ENCODE results near the gene CETP. TPM values are rescaled to one million over a fixed set of nuclear protein-coding genes. Genes with fewer than 3 reads are reported as not detected.

The CETP gene
- polyA plus RNA-seq, 1 donor (not counting 4 experiments of a cell fraction or from before 2014, with no cell fraction given): not detected

DNA sequence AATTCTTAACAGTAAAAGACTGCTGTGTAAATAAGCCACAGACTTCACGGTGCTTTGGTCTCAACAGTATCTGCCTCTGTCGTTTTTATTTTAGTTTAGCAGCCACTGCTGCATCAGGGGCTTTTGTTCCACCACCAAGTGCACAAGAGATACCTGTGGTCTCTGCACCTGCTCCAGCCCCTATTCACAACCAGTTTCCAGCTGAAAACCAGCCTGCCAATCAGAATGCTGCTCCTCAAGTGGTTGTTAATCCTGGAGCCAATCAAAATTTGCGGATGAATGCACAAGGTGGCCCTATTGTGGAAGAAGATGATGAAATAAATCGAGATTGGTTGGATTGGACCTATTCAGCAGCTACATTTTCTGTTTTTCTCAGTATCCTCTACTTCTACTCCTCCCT is 21.9 kb upstream of the CETP start:
- H2AFZ ChIP-seq (ENCODE audit: control insufficient read depth, low read length): no peak overlapping the region
- no peaks in the 10 kb centered on the region for H3K9me1 ChIP-seq (ENCODE audit: control insufficient read depth, extremely low read depth, insufficient read depth, low read length)
- H3K9me3 ChIP-seq (ENCODE audit: control insufficient read depth, low read depth, low read length): no peaks in the 10 kb centered on the region
- H3K9ac ChIP-seq (ENCODE audit: control insufficient read depth, extremely low read depth, insufficient read depth, low read length): no peak overlapping the region
- no peak overlapping the region for H3K4me2 ChIP-seq (ENCODE audit: control insufficient read depth, extremely low read depth, insufficient read depth, low read depth, low read length)
- H3K36me3 ChIP-seq (ENCODE audit: control insufficient read depth in 2 of 2, extremely low read depth in 1 of 2, insufficient read depth in 2 of 2, low read length in 2 of 2): peaks cover 42 to 82% of the 10 kb centered on the region in 2 experiments
- H3K4me1 ChIP-seq (ENCODE audit: control insufficient read depth, extremely low read depth, insufficient read depth, low read length): peaks cover 8% of the 10 kb centered on the region
- no peak overlapping the region for H3K27ac ChIP-seq (ENCODE audit: control insufficient read depth, insufficient read depth, low read length)
- no peak for TF ChIP-seq EZH2 (IDR thresholded peaks at IDR 0.05; ENCODE audit: low read length)
- no peak for DNase-seq (ENCODE audit: low read depth, low spot score)
- H3K4me3 ChIP-seq (ENCODE audit: control insufficient read depth in 2 of 3, extremely low read depth in 1 of 3, insufficient read depth in 2 of 3, low read depth in 1 of 3, low read length in 3 of 3): no peak overlapping the region
- no peak for FAIRE-seq
- H3K79me2 ChIP-seq (ENCODE audit: control insufficient read depth, insufficient read depth, low read length): peaks cover 11% of the 10 kb centered on the region
- H3K27me3 ChIP-seq (ENCODE audit: control insufficient read depth, extremely low read depth, insufficient read depth, low read length): no peaks in the 10 kb centered on the region
- H4K20me1 ChIP-seq (ENCODE audit: control insufficient read depth, extremely low read depth, insufficient read depth, low read length): peaks cover 34% of the 10 kb centered on the region
- dilution Hi-C loops (cut with MboI; ENCODE audit: extremely low pct_ligation_motif_present, low sequenced_read_pairs): no loop called here

DNA sequence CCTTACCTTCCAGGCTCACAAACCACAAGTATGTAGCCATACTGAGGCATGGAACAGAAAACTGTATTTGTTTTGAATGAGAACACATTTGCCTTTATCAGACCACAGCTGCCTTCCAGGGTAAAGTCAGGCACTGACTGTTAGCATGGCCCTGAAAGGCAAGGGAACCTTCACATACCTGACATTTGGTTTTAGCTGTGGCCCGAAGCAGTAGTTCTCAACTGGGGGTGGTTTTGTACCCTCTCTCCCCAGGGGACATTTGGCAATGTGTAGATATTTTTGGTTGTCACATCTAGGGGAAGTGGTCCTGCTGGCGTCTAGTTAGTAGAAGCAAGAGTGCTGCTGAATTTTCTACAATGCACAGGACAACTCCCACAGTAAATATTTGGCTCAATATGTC is 20.7 kb upstream of the CETP start:
- DNase-seq (ENCODE audit: low read depth, low spot score) (no peak), FAIRE-seq (no peak)
- Histone ChIP-seq H3K9me1 (ENCODE audit: control insufficient read depth, extremely low read depth, insufficient read depth, low read length) (no peaks in the 10 kb centered on the region), H2AFZ (ENCODE audit: control insufficient read depth, low read length) (no peak overlapping the region), H3K4me3 (ENCODE audit: control insufficient read depth in 2 of 3, extremely low read depth in 1 of 3, insufficient read depth in 2 of 3, low read depth in 1 of 3, low read length in 3 of 3) (no peak overlapping the region), H3K27ac (ENCODE audit: control insufficient read depth, insufficient read depth, low read length) (no peak overlapping the region), H3K36me3 (ENCODE audit: control insufficient read depth in 2 of 2, extremely low read depth in 1 of 2, insufficient read depth in 2 of 2, low read length in 2 of 2) (peaks cover 40 to 80% of the 10 kb centered on the region in 2 experiments), H3K4me2 (ENCODE audit: control insufficient read depth, extremely low read depth, insufficient read depth, low read depth, low read length) (no peak overlapping the region), H4K20me1 (ENCODE audit: control insufficient read depth, extremely low read depth, insufficient read depth, low read length) (peaks cover 30% of the 10 kb centered on the region), H3K9ac (ENCODE audit: control insufficient read depth, extremely low read depth, insufficient read depth, low read length) (no peak overlapping the region), H3K79me2 (ENCODE audit: control insufficient read depth, insufficient read depth, low read length) (peaks cover 3% of the 10 kb centered on the region), H3K9me3 (ENCODE audit: control insufficient read depth, low read depth, low read length) (no peaks in the 10 kb centered on the region), H3K27me3 (ENCODE audit: control insufficient read depth, extremely low read depth, insufficient read depth, low read length) (no peaks in the 10 kb centered on the region), H3K4me1 (ENCODE audit: control insufficient read depth, extremely low read depth, insufficient read depth, low read length) (no peaks in the 10 kb centered on the region)
- TF ChIP-seq, protein P1, sequence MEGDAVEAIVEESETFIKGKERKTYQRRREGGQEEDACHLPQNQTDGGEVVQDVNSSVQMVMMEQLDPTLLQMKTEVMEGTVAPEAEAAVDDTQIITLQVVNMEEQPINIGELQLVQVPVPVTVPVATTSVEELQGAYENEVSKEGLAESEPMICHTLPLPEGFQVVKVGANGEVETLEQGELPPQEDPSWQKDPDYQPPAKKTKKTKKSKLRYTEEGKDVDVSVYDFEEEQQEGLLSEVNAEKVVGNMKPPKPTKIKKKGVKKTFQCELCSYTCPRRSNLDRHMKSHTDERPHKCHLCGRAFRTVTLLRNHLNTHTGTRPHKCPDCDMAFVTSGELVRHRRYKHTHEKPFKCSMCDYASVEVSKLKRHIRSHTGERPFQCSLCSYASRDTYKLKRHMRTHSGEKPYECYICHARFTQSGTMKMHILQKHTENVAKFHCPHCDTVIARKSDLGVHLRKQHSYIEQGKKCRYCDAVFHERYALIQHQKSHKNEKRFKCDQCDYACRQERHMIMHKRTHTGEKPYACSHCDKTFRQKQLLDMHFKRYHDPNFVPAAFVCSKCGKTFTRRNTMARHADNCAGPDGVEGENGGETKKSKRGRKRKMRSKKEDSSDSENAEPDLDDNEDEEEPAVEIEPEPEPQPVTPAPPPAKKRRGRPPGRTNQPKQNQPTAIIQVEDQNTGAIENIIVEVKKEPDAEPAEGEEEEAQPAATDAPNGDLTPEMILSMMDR (optimal IDR thresholded peaks at IDR 0.05 in 1 of 3, IDR thresholded peaks at IDR 0.05 in 1 of 3, conservative IDR thresholded peaks at IDR 0.05 in 1 of 3; ENCODE audit: extremely low read depth in 1 of 3, insufficient read depth in 2 of 3, low read length in 3 of 3): no peak
- no peak for TF ChIP-seq EZH2 (IDR thresholded peaks at IDR 0.05; ENCODE audit: low read length)
- dilution Hi-C loops (cut with MboI; ENCODE audit: extremely low pct_ligation_motif_present, low sequenced_read_pairs): no loop called here

DNA sequence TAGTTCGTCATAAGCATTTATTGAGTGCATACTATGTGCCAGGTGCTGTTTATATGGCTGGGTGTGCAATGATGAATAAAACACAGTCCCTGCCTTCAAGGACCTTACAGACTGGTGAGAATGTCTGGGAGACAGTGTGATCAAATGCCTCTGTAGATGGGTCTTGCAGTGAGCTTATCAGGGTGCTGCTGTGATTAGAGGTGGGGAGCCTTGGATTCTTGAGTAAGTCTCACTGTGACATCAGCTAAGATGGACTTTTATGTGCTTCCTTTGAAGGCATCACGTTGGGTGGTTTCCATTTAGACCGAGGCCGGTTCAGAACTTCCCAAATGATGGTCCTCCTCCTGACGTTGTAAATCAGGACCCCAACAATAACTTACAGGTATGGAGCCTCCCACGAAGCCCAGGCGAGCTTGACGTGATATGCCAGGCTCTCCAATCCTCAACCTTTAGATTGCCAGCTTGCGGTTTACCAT is 19.9 kb upstream of the CETP start:
- dilution Hi-C loops (cut with MboI; ENCODE audit: extremely low pct_ligation_motif_present, low sequenced_read_pairs): no loop called here
- Histone ChIP-seq H2AFZ (ENCODE audit: control insufficient read depth, low read length) (no peak overlapping the region), H3K9me1 (ENCODE audit: control insufficient read depth, extremely low read depth, insufficient read depth, low read length) (no peaks in the 10 kb centered on the region), H3K4me2 (ENCODE audit: control insufficient read depth, extremely low read depth, insufficient read depth, low read depth, low read length) (no peak overlapping the region), H3K27me3 (ENCODE audit: control insufficient read depth, extremely low read depth, insufficient read depth, low read length) (no peaks in the 10 kb centered on the region), H3K27ac (ENCODE audit: control insufficient read depth, insufficient read depth, low read length) (no peak overlapping the region), H4K20me1 (ENCODE audit: control insufficient read depth, extremely low read depth, insufficient read depth, low read length) (peaks cover 26% of the 10 kb centered on the region), H3K9me3 (ENCODE audit: control insufficient read depth, low read depth, low read length) (no peaks in the 10 kb centered on the region), H3K79me2 (ENCODE audit: control insufficient read depth, insufficient read depth, low read length) (peaks cover 1% of the 10 kb centered on the region), H3K4me3 (ENCODE audit: control insufficient read depth in 2 of 3, extremely low read depth in 1 of 3, insufficient read depth in 2 of 3, low read depth in 1 of 3, low read length in 3 of 3) (no peak overlapping the region), H3K4me1 (ENCODE audit: control insufficient read depth, extremely low read depth, insufficient read depth, low read length) (no peaks in the 10 kb centered on the region), H3K9ac (ENCODE audit: control insufficient read depth, extremely low read depth, insufficient read depth, low read length) (no peak overlapping the region), H3K36me3 (ENCODE audit: control insufficient read depth in 2 of 2, extremely low read depth in 1 of 2, insufficient read depth in 2 of 2, low read length in 2 of 2) (peaks cover 37 to 72% of the 10 kb centered on the region in 2 experiments)
- TF ChIP-seq EZH2 (IDR thresholded peaks at IDR 0.05; ENCODE audit: low read length): no peak
- TF ChIP-seq, protein P1 (optimal IDR thresholded peaks at IDR 0.05 in 1 of 3, IDR thresholded peaks at IDR 0.05 in 1 of 3, conservative IDR thresholded peaks at IDR 0.05 in 1 of 3; ENCODE audit: extremely low read depth in 1 of 3, insufficient read depth in 2 of 3, low read length in 3 of 3): no peak
- DNase-seq (ENCODE audit: low read depth, low spot score): no peak
- no peak for FAIRE-seq
